Fibroblast of lung (primary cell): ENCODE results near the gene LCN2. TPM values are rescaled to one million over a fixed set of nuclear protein-coding genes. Genes with fewer than 3 reads are reported as not detected.

Experiments
- DNase-seq, 2 donors: peaks; one replicate each; pipeline versions ENCODE4 v3.0.0 to v3.0.0-alpha.2; 2010; ENCODE audit warnings: low read depth in 2 of 2
- H2AFZ ChIP-seq: 2 replicates; pipeline ENCODE4 v1.5.1; 2012; ENCODE audit warnings: low read length, control low read depth, inconsistent platforms
- H3K27ac ChIP-seq: 2 replicates; pipeline ENCODE4 v1.5.1; 2011; ENCODE audit warnings: low read length, control low read depth; ENCODE audit not compliant: insufficient read depth
- H3K27me3 ChIP-seq: 2 replicates; pipeline ENCODE4 v1.5.1; 2011; ENCODE audit warnings: mild to moderate bottlenecking, low read length; ENCODE audit not compliant: control insufficient read depth, insufficient read depth
- H3K36me3 ChIP-seq: 2 replicates; pipeline ENCODE4 v1.5.1; 2011; ENCODE audit warnings: low read length; ENCODE audit not compliant: control insufficient read depth, insufficient read depth
- H3K4me1 ChIP-seq: 2 replicates; pipeline ENCODE4 v1.5.1; 2011; ENCODE audit warnings: low read length; ENCODE audit not compliant: control insufficient read depth, insufficient read depth; ENCODE audit errors: extremely low read depth
- H3K4me2 ChIP-seq: 2 replicates; pipeline ENCODE4 v1.5.1; 2011; ENCODE audit warnings: low read length, control low read depth; ENCODE audit not compliant: insufficient read depth; ENCODE audit errors: extremely low read depth
- H3K4me3 ChIP-seq, 4 experiments: fragments of 200-600 bp in 1 of 4; sonication (generic) in 1 of 4; replicated peaks in 1 of 4; 2 replicates each; pipeline ENCODE4 v1.5.1; 2011 to 2016; ENCODE audit warnings: low read length in 4 of 4, low read depth in 3 of 4, mild to moderate bottlenecking in 3 of 4, control low read depth in 2 of 4, inconsistent platforms in 1 of 4, mixed read lengths in 1 of 4; ENCODE audit not compliant: insufficient read depth in 1 of 4; ENCODE audit errors: control extremely low read depth in 1 of 4
- H3K79me2 ChIP-seq: 2 replicates; pipeline ENCODE4 v1.5.1; 2012; ENCODE audit warnings: mild to moderate bottlenecking, low read length, inconsistent platforms; ENCODE audit not compliant: control insufficient read depth, insufficient read depth
- H3K9ac ChIP-seq: 2 replicates; pipeline ENCODE4 v1.5.1; 2011; ENCODE audit warnings: mild to moderate bottlenecking, low read length, control low read depth; ENCODE audit not compliant: insufficient read depth
- H3K9me3 ChIP-seq: 2 replicates; pipeline ENCODE4 v1.5.1; 2012; ENCODE audit warnings: low read depth, low read length; ENCODE audit not compliant: control insufficient read depth, insufficient read depth
- H4K20me1 ChIP-seq: 2 replicates; pipeline ENCODE4 v1.5.1; 2011; ENCODE audit warnings: low read length; ENCODE audit not compliant: control insufficient read depth, insufficient read depth; ENCODE audit errors: extremely low read depth
- CTCF ChIP-seq, 2 donors: IDR thresholded peaks in 1 of 2; conservative IDR thresholded peaks in 1 of 2; 1 replicate in 1 of 2; 2 replicates in 1 of 2; pipeline ENCODE4 v1.5.1; 2011 to 2012; ENCODE audit warnings: low read length in 2 of 2, control low read depth in 1 of 2, inconsistent platforms in 1 of 2, low read depth in 1 of 2, mild to moderate bottlenecking in 1 of 2
- EZH2 ChIP-seq: IDR thresholded peaks from 2 replicates; pipeline ENCODE4 v1.5.1; 2012; ENCODE audit warnings: low read length, control low read depth, mild to moderate bottlenecking; ENCODE audit errors: missing control alignments
- polyA plus RNA-seq, 2 donors: library from polyadenylated mRNA; depleted of rRNA in 1 of 2; stranded (reverse) in 1 of 2; unstranded in 1 of 2; fragments of >200 nt; gene quantifications; 2 replicates each; pipeline ENCODE4 v1.2.1, GENCODE V29; 2011 to 2012; ENCODE audit warnings: missing spikeins in 1 of 2
- total RNA-seq: library from RNA; depleted of rRNA; stranded (reverse); fragments of >200 nt; gene quantifications from 2 replicates; pipeline ENCODE4 v1.2.1, GENCODE V29; 2014

Gene LCN2
- total and polyA plus RNA-seq, 2 donors (not counting 1 experiment from before 2014, with no cell fraction given): not detected

GRCh38 chr9:128101231-128101661 is 48.0 kb upstream of the LCN2 start:
- Histone ChIP-seq H3K27ac (peak overlapping the region; percentile 18), H3K4me2 (no peak overlapping the region), H3K4me3 (no peak overlapping the region), H3K9ac (no peak overlapping the region), H3K36me3 (peaks cover 51% of the 10 kb centered on the region), H3K9me3 (no peaks in the 10 kb centered on the region), H3K4me1 (peaks cover 24% of the 10 kb centered on the region), H4K20me1 (no peaks in the 10 kb centered on the region), H3K27me3 (no peaks in the 10 kb centered on the region), H2AFZ (no peak overlapping the region), H3K79me2 (peaks cover 54% of the 10 kb centered on the region)
- no peak for DNase-seq
- TF ChIP-seq CTCF (conservative IDR thresholded peaks at IDR 0.05 in 1 of 2, IDR thresholded peaks at IDR 0.05 in 1 of 2; ENCODE audit: low read depth in 1 of 2, low read length in 2 of 2) (no peak), EZH2 (no peak)

GRCh38 chr9:128101690-128102089 is 47.6 kb upstream of the LCN2 start:
- H3K4me1 ChIP-seq: peaks cover 24% of the 10 kb centered on the region
- peaks cover 50% of the 10 kb centered on the region for H3K79me2 ChIP-seq
- H3K4me2 ChIP-seq: no peak overlapping the region
- DNase-seq: no peak
- no peak overlapping the region for H3K4me3 ChIP-seq
- no peaks in the 10 kb centered on the region for H4K20me1 ChIP-seq
- H2AFZ ChIP-seq: no peak overlapping the region
- no peaks in the 10 kb centered on the region for H3K9me3 ChIP-seq
- no peak overlapping the region for H3K9ac ChIP-seq
- peaks cover 55% of the 10 kb centered on the region for H3K36me3 ChIP-seq
- no peaks in the 10 kb centered on the region for H3K27me3 ChIP-seq
- TF ChIP-seq CTCF (conservative IDR thresholded peaks at IDR 0.05 in 1 of 2, IDR thresholded peaks at IDR 0.05 in 1 of 2; ENCODE audit: low read depth in 1 of 2, low read length in 2 of 2) (no peak), EZH2 (no peak)
- no peak overlapping the region for H3K27ac ChIP-seq

- Histone ChIP-seq H3K9ac (no peak overlapping the region), H3K27me3 (no peaks in the 10 kb centered on the region), H2AFZ (no peak overlapping the region), H3K4me3 (no peak overlapping the region), H3K4me1 (peaks cover 24% of the 10 kb centered on the region), H3K4me2 (no peak overlapping the region), H3K36me3 (peaks cover 59% of the 10 kb centered on the region), H3K9me3 (no peaks in the 10 kb centered on the region), H3K79me2 (peaks cover 45% of the 10 kb centered on the region), H4K20me1 (no peaks in the 10 kb centered on the region), H3K27ac (no peak overlapping the region)
- TF ChIP-seq EZH2: no peak
- no peak for TF ChIP-seq CTCF (conservative IDR thresholded peaks at IDR 0.05 in 1 of 2, IDR thresholded peaks at IDR 0.05 in 1 of 2; ENCODE audit: low read depth in 1 of 2, low read length in 2 of 2)
- DNase-seq: no peak
Measured at GRCh38 chr9:128102196-128102595, 47.1 kb upstream of the LCN2 start.
